NCI-H2081 treated with DMSO at 0.1 percent for 48 hours (cell line): ENCODE data around the gene MCTP2.

ENCODE experiments used
- DNase-seq: peaks from one replicate; lab custom pipeline; 2025; lab: John Stamatoyannopoulos, UW

The MCTP2 gene

GRCh38 chr15:94263341-94264273, 32.2 kb downstream of the MCTP2 start:
- DNase-seq: no peak

- no peak for DNase-seq
These were observed 33.6 kb downstream of the MCTP2 start for GRCh38 chr15:94265009-94265408.

DNA sequence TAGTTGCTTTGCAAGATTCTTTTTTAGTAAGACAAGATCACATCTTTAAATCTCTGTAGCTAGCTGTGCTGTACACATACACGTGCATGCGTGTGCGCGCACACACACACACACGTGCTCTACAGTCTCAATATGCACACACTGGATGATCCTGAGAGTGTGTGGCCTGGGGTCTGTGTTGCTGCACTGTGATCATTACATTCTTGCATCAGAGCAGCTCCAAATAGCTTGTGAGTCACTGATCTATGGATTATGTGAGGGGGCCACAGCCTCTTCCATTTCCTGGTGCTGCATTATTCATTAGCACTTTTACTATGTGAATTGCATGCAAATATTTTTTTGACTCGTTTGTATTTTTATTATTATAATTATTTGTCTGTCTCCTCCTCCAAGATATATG, 34.6 kb downstream of the MCTP2 start:
- DNase-seq: no peak

GRCh38 chr15:94266789-94267188, 35.4 kb downstream of the MCTP2 start:
- DNase-seq: no peak

- no peak for DNase-seq
These were observed 38.6 kb downstream of the MCTP2 start for GRCh38 chr15:94269954-94270353.

GRCh38 chr15:94270570-94270969, 39.2 kb downstream of the MCTP2 start:
- no peak for DNase-seq

DNA sequence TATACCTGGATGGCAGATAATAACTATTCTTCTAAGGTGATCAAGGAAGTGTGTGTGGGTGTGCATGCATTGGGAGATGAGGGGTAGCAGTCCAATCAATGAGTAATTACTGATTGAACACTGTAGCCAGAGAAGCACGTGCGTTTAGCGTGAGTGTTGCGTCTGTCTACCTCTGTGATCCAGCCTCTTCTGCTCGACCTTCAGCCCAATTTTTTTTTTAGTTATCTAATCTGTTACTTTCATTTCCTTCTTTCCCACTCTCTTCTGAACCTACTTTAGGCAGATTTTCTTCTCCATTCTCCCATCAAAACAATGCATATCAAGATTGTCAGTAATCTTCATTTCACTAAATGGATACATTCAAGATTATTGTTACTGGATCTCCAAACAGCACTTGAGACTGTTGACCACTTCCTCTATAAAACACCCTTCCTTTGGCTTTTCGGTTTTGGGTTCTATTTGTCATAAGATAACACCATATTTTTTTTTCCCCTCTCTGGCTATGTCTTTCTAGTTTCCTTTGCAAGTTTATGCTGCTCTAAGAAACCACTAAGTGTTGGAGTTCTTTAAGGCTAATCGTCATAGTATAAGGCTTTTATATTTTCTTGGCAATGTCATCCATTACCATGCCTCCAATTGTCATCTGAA, 41.0 kb downstream of the MCTP2 start:
- DNase-seq: no peak

- DNase-seq: no peak
These were observed 42.5 kb downstream of the MCTP2 start for GRCh38 chr15:94273826-94274225.

GRCh38 chr15:94274745-94275144, 43.4 kb downstream of the MCTP2 start:
- DNase-seq: no peak

- no peak for DNase-seq
These were observed 46.1 kb downstream of the MCTP2 start for GRCh38 chr15:94277485-94277884.

DNA sequence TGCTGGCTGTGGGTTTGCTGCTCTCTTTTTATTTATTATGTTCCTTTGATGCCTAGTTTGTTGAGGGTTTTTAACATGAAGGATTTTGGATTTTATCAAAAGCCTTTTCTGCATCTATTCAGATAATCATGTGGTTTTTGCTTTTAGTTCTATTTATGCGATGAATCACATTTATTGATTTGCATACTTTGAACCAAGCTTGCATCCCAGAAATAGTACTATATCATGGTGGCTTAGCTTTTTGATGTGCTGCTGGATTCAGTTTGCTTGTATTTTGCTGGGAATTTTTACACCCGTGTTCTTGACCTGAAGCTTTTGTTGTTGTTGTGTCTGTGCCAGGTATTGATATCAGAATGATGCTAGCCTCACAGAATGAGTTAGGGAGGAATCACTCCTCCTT, 48.4 kb downstream of the MCTP2 start:
- no peak for DNase-seq

GRCh38 chr15:94280301-94280700, 48.9 kb downstream of the MCTP2 start:
- no peak for DNase-seq

GRCh38 chr15:94282269-94283250, 51.2 kb downstream of the MCTP2 start:
- DNase-seq: no peak

GRCh38 chr15:94286583-94286982, 55.2 kb downstream of the MCTP2 start:
- DNase-seq: no peak

DNA sequence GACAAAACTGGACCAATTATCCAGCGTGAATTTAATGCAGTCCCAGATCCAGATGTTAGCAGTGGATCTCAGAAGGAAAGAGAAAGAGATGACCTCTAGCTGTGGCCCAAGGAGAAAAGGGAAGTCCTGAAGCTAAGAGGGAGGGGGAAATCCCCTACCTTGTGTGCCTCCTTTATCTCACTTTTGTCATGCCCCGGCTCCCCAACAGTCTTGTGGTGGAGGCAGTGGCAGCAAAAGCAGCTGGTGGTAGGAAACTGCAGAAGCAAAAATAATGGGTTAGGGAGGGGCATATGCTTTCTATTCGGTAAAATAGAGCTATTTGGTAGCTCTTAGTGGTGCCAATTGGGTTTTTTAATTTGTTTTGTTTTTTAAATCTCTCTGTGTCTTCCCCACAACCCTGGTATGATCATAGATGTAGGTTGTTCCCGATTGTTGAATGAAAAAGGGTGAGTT, 56.5 kb downstream of the MCTP2 start:
- no peak for DNase-seq

DNA sequence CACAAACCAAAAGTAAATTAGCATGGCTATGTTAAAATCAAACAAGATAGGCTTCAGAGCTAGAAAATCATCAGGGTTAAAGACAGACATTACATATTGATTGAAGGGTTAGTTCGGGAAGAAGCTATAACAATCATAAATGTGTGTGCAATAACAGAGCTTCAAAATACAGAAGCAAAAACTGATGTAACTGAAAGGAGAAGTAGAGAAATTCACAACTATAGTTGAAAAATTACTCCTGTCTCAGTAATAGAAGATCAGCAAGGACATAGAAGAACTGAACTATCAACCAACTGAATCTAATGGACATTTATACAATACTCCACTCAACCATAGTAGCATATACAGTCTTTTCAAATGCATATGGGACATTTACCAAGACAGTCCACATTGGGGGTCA, 59.4 kb downstream of the MCTP2 start:
- DNase-seq: no peak

- DNase-seq: no peak
These were observed 62.3 kb downstream of the MCTP2 start for GRCh38 chr15:94293411-94294402.

- no peak for DNase-seq
These were observed 63.2 kb downstream of the MCTP2 start for GRCh38 chr15:94294556-94294955.

DNA sequence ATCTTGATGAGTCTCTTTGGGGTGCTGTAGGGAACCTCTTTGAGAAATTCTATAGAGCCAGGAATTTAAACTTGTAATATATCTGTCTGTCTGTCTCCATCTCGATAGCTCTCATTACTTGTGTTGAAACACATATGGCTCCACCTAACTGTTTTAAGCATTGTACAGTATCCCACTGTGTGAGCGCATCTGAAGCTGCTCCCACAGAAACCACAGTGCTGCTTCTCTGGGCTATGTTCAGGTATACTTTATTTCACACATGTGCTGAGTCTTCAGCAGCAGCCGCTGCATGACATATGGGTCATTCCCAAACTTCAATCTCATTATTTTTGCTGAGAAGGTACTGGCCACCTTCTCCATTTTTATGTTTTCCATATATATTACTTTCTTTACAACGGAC, 63.9 kb downstream of the MCTP2 start:
- no peak for DNase-seq

GRCh38 chr15:94296717-94297116, 65.4 kb downstream of the MCTP2 start:
- DNase-seq: no peak

DNA sequence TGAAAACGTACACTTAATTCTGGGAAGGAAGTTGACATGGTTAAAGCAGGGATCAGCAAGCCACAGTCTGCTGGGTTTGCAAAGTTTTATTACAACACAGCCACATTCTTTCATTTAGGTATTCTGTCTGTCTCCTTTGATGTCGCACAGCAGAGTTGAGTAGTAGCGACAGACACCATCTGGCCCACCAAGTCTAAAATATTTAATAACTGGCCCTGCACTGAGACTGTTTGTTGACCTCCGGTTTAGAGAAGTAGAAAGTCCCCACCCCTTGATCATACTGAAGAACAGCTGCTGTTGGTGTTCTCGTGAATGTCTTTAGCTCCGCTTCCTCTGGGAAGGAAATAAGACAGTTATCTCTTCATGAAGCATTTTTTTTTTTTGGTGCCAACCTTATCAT, 66.2 kb downstream of the MCTP2 start:
- DNase-seq: no peak
